ENCODE results near the gene RAD18.

The RAD18 gene

GRCh38 chr3:8966820-8967348, 3.6 kb upstream of the RAD18 start:
- Histone ChIP-seq H3K4me3 (ENCODE audit: low read length) (no peak overlapping the region), H3K4me2 (ENCODE audit: low read length) (no peak overlapping the region), H3K9me2 (replicated peaks; ENCODE audit: control insufficient read depth, low read length) (no peaks in the 10 kb centered on the region), H3K27ac (ENCODE audit: low read depth, low read length) (no peak overlapping the region), H3K36me3 (ENCODE audit: control insufficient read depth, low read length) (peaks cover 8% of the 10 kb centered on the region), H3K27me3 (ENCODE audit: control insufficient read depth, low read length) (peaks cover 19% of the 10 kb centered on the region), H3K9me3 (ENCODE audit: control insufficient read depth, insufficient read depth, low read length) (no peaks in the 10 kb centered on the region), H3K79me2 (ENCODE audit: control insufficient read depth, low read length) (peaks cover 14% of the 10 kb centered on the region), H4K20me1 (ENCODE audit: control insufficient read depth, insufficient read depth, low read depth, low read length) (no peaks in the 10 kb centered on the region), H3K4me1 (ENCODE audit: control insufficient read depth, low read length) (peaks cover 12% of the 10 kb centered on the region), H3F3A (ENCODE audit: control insufficient read depth, insufficient read depth) (no peaks in the 10 kb centered on the region)
- no peak for TF ChIP-seq EZH2phosphoT487 (IDR thresholded peaks at IDR 0.05; ENCODE audit: borderline replicate concordance, low read length)
- TF ChIP-seq CTCF (IDR thresholded peaks at IDR 0.05; ENCODE audit: low read depth, low read length, poor library complexity, severe bottlenecking): no peak

- Histone ChIP-seq H3K79me2 (ENCODE audit: control insufficient read depth, low read length) (peaks cover 20% of the 10 kb centered on the region), H3K27me3 (ENCODE audit: control insufficient read depth, low read length) (peaks cover 17% of the 10 kb centered on the region), H3K4me3 (ENCODE audit: low read length) (no peak overlapping the region), H3F3A (ENCODE audit: control insufficient read depth, insufficient read depth) (no peaks in the 10 kb centered on the region), H3K9me2 (replicated peaks; ENCODE audit: control insufficient read depth, low read length) (no peaks in the 10 kb centered on the region), H4K20me1 (ENCODE audit: control insufficient read depth, insufficient read depth, low read depth, low read length) (no peaks in the 10 kb centered on the region), H3K27ac (ENCODE audit: low read depth, low read length) (no peak overlapping the region), H3K4me1 (ENCODE audit: control insufficient read depth, low read length) (peaks cover 18% of the 10 kb centered on the region), H3K9me3 (ENCODE audit: control insufficient read depth, insufficient read depth, low read length) (no peaks in the 10 kb centered on the region), H3K36me3 (ENCODE audit: control insufficient read depth, low read length) (peaks cover 13% of the 10 kb centered on the region), H3K4me2 (ENCODE audit: low read length) (no peak overlapping the region)
- TF ChIP-seq EZH2phosphoT487 (IDR thresholded peaks at IDR 0.05; ENCODE audit: borderline replicate concordance, low read length): no peak
- no peak for TF ChIP-seq CTCF (IDR thresholded peaks at IDR 0.05; ENCODE audit: low read depth, low read length, poor library complexity, severe bottlenecking)
Measured at GRCh38 chr3:8966150-8966819, 3.0 kb upstream of the RAD18 start.

- H3K4me1 ChIP-seq (ENCODE audit: control insufficient read depth, low read length): peaks cover 33% of the 10 kb centered on the region
- peaks cover 15% of the 10 kb centered on the region for H3K27me3 ChIP-seq (ENCODE audit: control insufficient read depth, low read length)
- 0 out of 2 replicates have a peak, but pooled peaks cover 3% of the 10 kb centered on the region for H4K20me1 ChIP-seq (ENCODE audit: control insufficient read depth, insufficient read depth, low read depth, low read length)
- no peak overlapping the region for H3K4me2 ChIP-seq (ENCODE audit: low read length)
- TF ChIP-seq CTCF (IDR thresholded peaks at IDR 0.05; ENCODE audit: low read depth, low read length, poor library complexity, severe bottlenecking) (no peak), EZH2phosphoT487 (IDR thresholded peaks at IDR 0.05; ENCODE audit: borderline replicate concordance, low read length) (no peak)
- no peak overlapping the region for H3K4me3 ChIP-seq (ENCODE audit: low read length)
- no peak overlapping the region for H3K27ac ChIP-seq (ENCODE audit: low read depth, low read length)
- no peaks in the 10 kb centered on the region for H3F3A ChIP-seq (ENCODE audit: control insufficient read depth, insufficient read depth)
- no peaks in the 10 kb centered on the region for H3K9me2 ChIP-seq (replicated peaks; ENCODE audit: control insufficient read depth, low read length)
- no peaks in the 10 kb centered on the region for H3K9me3 ChIP-seq (ENCODE audit: control insufficient read depth, insufficient read depth, low read length)
- peaks cover 36% of the 10 kb centered on the region for H3K79me2 ChIP-seq (ENCODE audit: control insufficient read depth, low read length)
- H3K36me3 ChIP-seq (ENCODE audit: control insufficient read depth, low read length): peaks cover 29% of the 10 kb centered on the region
Measured at GRCh38 chr3:8964436-8965370, 1.4 kb upstream of the RAD18 start.
